Psoas muscle (tissue), 8 donors: ENCODE results near the gene RAD51C. TPM values are rescaled to one million over a fixed set of nuclear protein-coding genes. Genes with fewer than 3 reads are reported as not detected.

Experiments
- ATAC-seq, 4 donors: fragments of 200-7000 bp; cut with Tn5 transposase; one replicate each; pipeline ENCODE4 v1.9.1; 2020; ENCODE audit warnings: moderate library complexity in 3 of 4, mild to moderate bottlenecking in 2 of 4
- DNase-seq, 2 donors: peaks; one replicate each; pipeline ENCODE4 v3.0.0-alpha.2; 2020
- H3K27ac ChIP-seq: fragments of 200-600 bp; one replicate; pipeline ENCODE4 v1.8.0; 2022
- H3K27me3 ChIP-seq, 3 donors: fragments of 200-600 bp in 1 of 3; one replicate each; pipeline versions ENCODE4 v1.6.1 to v1.8.0; 2013 to 2022; ENCODE audit warnings: low read length in 2 of 3, mild to moderate bottlenecking in 2 of 3, moderate library complexity in 1 of 3; ENCODE audit not compliant: insufficient read depth in 3 of 3
- H3K36me3 ChIP-seq, 2 donors: fragments of 200-600 bp in 1 of 2; one replicate each; pipeline versions ENCODE4 v1.6.1 to v1.8.0; 2013 to 2022; ENCODE audit warnings: low read depth in 1 of 2, mild to moderate bottlenecking in 1 of 2, moderate library complexity in 1 of 2; ENCODE audit not compliant: insufficient read depth in 1 of 2
- H3K4me1 ChIP-seq: fragments of 200-600 bp; one replicate; pipeline ENCODE4 v1.8.0; 2022
- H3K4me3 ChIP-seq: fragments of 200-600 bp; one replicate; pipeline ENCODE4 v1.8.0; 2022; ENCODE audit warnings: mild to moderate bottlenecking
- H3K9me3 ChIP-seq: fragments of 200-600 bp; one replicate; pipeline ENCODE4 v1.8.0; 2022
- CTCF ChIP-seq: fragments of 200-600 bp; IDR thresholded peaks from one replicate; pipeline ENCODE4 v1.8.0; 2022; ENCODE audit warnings: antibody characterized with exemption
- WGBS, 3 donors: extraction: QIAGEN DNeasy Blood & Tissue Kit; methylation state at CpG; one replicate each; pipeline versions ENCODE4 v1.1.6 to v1.1.7; 2013; 5-methylcytosine and 5-hydroxymethylcytosine counted together
- intact Hi-C, 2 donors: fragments of 100-400 bp; cut with DNase I; formaldehyde crosslinking; loops; one replicate each; pipeline versions ENCODE4 v1.11.0 to v1.14.2; 2022
- polyA plus RNA-seq, 3 donors: library from polyadenylated mRNA; stranded (reverse); fragments of 200-250 nt; gene quantifications; one replicate each; pipeline ENCODE4 v1.2.3, GENCODE V29; 2013
- total RNA-seq, 4 donors: library from RNA; stranded (reverse); fragmentation: NEBNext Ultra II Directional in 2 of 4; extraction: Animal tissue kit (Norgen Biotek cat#: 25700) in 2 of 4; gene quantifications; one replicate each; pipeline versions ENCODE4 v1.2.1 to v1.2.4, GENCODE V29; 2021 to 2023
- donor health status: healthy with polysubstance abuse.
- donor health status: DM: no; HTN: no; CAD: no; lungs with moderate emphysema.
- donor health status: Bipolar disorder and iron deficiency.
- donor health status: healthy.
- donor health status: DM: yes; HTN: yes; CAD: no.
- donor health status: DM: no; HTN: no; CAD: no.
- donor health status: DM: no; HTN: no; CAD: no.
- donor health status: DM: yes; HTN: yes; CAD: no.

The RAD51C gene
- total and polyA plus RNA-seq, 7 donors, result 11.0 to 23.2 (median 16.9) TPM

GRCh38 chr17:58665946-58666857 is 26.2 kb upstream of the RAD51C start:
- no peak for TF ChIP-seq CTCF
- intact Hi-C loops, result no loop called here
- DNase-seq (no peak), ATAC-seq (no peak)
- Histone ChIP-seq H3K4me3 (peak overlapping the region; percentile 25), H3K4me1 (no peaks in the 10 kb centered on the region), H3K27me3 (peaks cover 0 to 13% (median 2%) of the 10 kb centered on the region in 3 donors), H3K9me3 (no peaks in the 10 kb centered on the region), H3K36me3 (no peaks in the 10 kb centered on the region), H3K27ac (no peak overlapping the region)
- 86 to 88% (median 87%) methylated on average over 25 of the region's 25 CpGs for WGBS, 3 donors

GRCh38 chr17:58666858-58667267 is 25.5 kb upstream of the RAD51C start:
- Histone ChIP-seq H3K36me3 (no peaks in the 10 kb centered on the region), H3K4me3 (peak overlapping the region; percentile 25), H3K4me1 (no peaks in the 10 kb centered on the region), H3K9me3 (no peaks in the 10 kb centered on the region), H3K27me3 (peaks cover 0 to 13% (median 2%) of the 10 kb centered on the region in 3 donors), H3K27ac (no peak overlapping the region)
- ATAC-seq (peak in 1 of 4 donors; percentile 42), DNase-seq (peak; percentile 25 to 71)
- intact Hi-C loops, result no loop called here
- WGBS, 3 donors, result 45 to 50% (median 46%) methylated on average over 19 of the region's 19 CpGs
- TF ChIP-seq CTCF, result no peak

- DNase-seq, result no peak
- no peak overlapping the region for H3K27ac ChIP-seq
- no peak for ATAC-seq
- intact Hi-C loops, result no loop called here
- 50 to 72% (median 67%) methylated on average over 1 of the region's 1 CpG for WGBS, 3 donors
- H3K27me3 ChIP-seq, result peaks cover 0 to 13% (median 2%) of the 10 kb centered on the region in 3 donors
- H3K36me3 ChIP-seq, result no peaks in the 10 kb centered on the region
- no peak for TF ChIP-seq CTCF
- no peaks in the 10 kb centered on the region for H3K9me3 ChIP-seq
- no peak overlapping the region for H3K4me3 ChIP-seq
- H3K4me1 ChIP-seq, result no peaks in the 10 kb centered on the region
These were observed 24.3 kb upstream of the RAD51C start for GRCh38 chr17:58667934-58668597.

GRCh38 chr17:58668598-58668935 is 23.8 kb upstream of the RAD51C start:
- Histone ChIP-seq H3K4me3 (no peak overlapping the region), H3K9me3 (no peaks in the 10 kb centered on the region), H3K36me3 (no peaks in the 10 kb centered on the region), H3K27ac (no peak overlapping the region), H3K27me3 (peaks cover 0 to 13% (median 2%) of the 10 kb centered on the region in 3 donors), H3K4me1 (no peaks in the 10 kb centered on the region)
- TF ChIP-seq CTCF, result no peak
- ATAC-seq (no peak), DNase-seq (no peak)
- intact Hi-C loops, result no loop called here
- WGBS, 3 donors, result 84 to 89% (median 86%) methylated on average over 2 of the region's 2 CpGs
